ENCODE data around the gene TDP1. TPM values are rescaled to one million over a fixed set of nuclear protein-coding genes. Genes with fewer than 3 reads are reported as not detected.
A peak's percentile ranks its signal among the peaks of the same experiment; 100 is the strongest.

Gene TDP1
- total and polyA plus RNA-seq, 2 donors (not counting 1 experiment from before 2014, with no cell fraction given) = 20.5 to 55.9 TPM

- WGBS (ENCODE audit: insufficient coverage) = 44% methylated on average over 4 of the region's 7 CpGs
- Histone ChIP-seq H3K4me3 (ENCODE audit: control extremely low read depth in 1 of 5, extremely low read depth in 1 of 5, insufficient read depth in 1 of 5, low read depth in 2 of 5, low read length in 4 of 5) (no peak overlapping the region), H3K4me2 (replicated peaks; ENCODE audit: low read depth, low read length, poor library complexity, severe bottlenecking) (no peak overlapping the region), H2AFZ (ENCODE audit: insufficient read depth, low read depth, low read length, poor library complexity, severe bottlenecking) (no peak overlapping the region), H3K79me2 (ENCODE audit: control insufficient read depth, insufficient read depth, low read length) (no peaks in the 10 kb centered on the region), H3K9me3 (ENCODE audit: control extremely low read depth in 1 of 3, control insufficient read depth in 2 of 3, insufficient read depth in 1 of 3, low read length in 2 of 3) (peaks cover 0 to 16% (median 4%) of the 10 kb centered on the region in 3 donors), H4K20me1 (ENCODE audit: control insufficient read depth, insufficient read depth, low read length, poor library complexity, severe bottlenecking) (no peaks in the 10 kb centered on the region), H3K9ac (ENCODE audit: low read length) (no peak overlapping the region), H3K4me1 (ENCODE audit: control insufficient read depth in 2 of 2, insufficient read depth in 2 of 2, low read length in 2 of 2) (peaks cover 25 to 40% of the 10 kb centered on the region in 2 donors), H3K36me3 (replicated peaks in 1 of 2; ENCODE audit: control extremely low read depth in 1 of 2, control insufficient read depth in 1 of 2, extremely low read depth in 1 of 2, insufficient read depth in 2 of 2, low read length in 1 of 2) (no peaks in the 10 kb centered on the region), H3K27ac (ENCODE audit: low read length in 2 of 2) (no peak overlapping the region), H3K27me3 (replicated peaks in 1 of 4; ENCODE audit: control extremely low read depth in 1 of 4, control insufficient read depth in 3 of 4, insufficient read depth in 4 of 4, low read length in 3 of 4) (peaks cover 0 to 37% (median 20%) of the 10 kb centered on the region in 4 experiments)
- POLR2A ChIA-PET = no interaction called here
- Mint-ChIP-seq H3K27me3 (peaks cover 63% of the 10 kb centered on the region), H3K9me3 (ENCODE audit: insufficient read depth) (no peaks in the 10 kb centered on the region), H3K4me3 (peak overlapping the region; percentile 80), H3K27ac (no peak overlapping the region), H3K4me1 (peaks cover 28% of the 10 kb centered on the region)
- TF ChIP-seq EZH2 (IDR thresholded peaks at IDR 0.05; ENCODE audit: borderline replicate concordance, insufficient read depth, low read depth, low read length, poor library complexity, severe bottlenecking) (no peak), CTCF (IDR thresholded peaks at IDR 0.05) (no peak)
- intact Hi-C loops (cut with micrococcal nuclease) = no loop called here
- DNase-seq = no peak
- CTCF ChIA-PET = no interaction called here
- no peak for ATAC-seq (ENCODE audit: low read depth)
Observed at GRCh38 chr14:90058876-90059458, 103.2 kb downstream of the TDP1 start.

DNA sequence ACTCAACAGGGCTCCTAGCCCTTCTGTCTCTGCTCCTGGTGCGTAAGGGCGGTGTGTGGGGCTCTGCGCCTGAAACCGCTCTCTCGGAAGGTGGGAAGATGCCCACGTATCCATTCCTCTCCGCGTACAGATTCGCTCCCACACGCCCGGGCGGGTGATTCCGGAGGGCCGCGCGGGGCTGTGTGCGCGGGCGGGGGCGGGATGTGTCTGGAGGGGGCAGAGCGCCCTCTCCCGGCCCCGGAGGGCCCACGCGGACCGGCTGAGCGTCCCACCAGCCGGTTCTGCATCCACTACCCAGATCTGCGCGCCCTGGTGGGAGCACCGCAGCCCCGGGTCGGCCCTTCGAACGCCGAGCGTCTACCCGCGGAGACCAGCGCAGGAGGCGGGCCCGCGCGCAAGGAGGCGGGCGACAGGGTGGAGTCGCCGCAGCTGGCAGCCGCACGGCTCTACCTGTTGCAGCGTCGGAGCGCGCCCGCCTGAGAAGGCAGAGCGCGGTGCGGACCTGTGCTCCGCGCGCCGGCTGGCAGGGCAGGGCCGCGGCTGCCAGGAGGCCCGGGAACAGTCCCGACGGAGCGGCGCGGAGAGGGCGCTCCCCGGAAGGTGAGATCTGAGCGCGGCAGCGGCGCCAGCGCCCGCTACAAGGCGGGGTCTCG, 104.7 kb downstream of the TDP1 start:
- 2% methylated on average over 79 of the region's 80 CpGs for WGBS (ENCODE audit: insufficient coverage)
- Histone ChIP-seq H4K20me1 (ENCODE audit: control insufficient read depth, insufficient read depth, low read length, poor library complexity, severe bottlenecking) (no peaks in the 10 kb centered on the region), H3K9ac (ENCODE audit: low read length) (peak overlapping the region; percentile 39), H3K4me1 (ENCODE audit: control insufficient read depth in 2 of 2, insufficient read depth in 2 of 2, low read length in 2 of 2) (peaks cover 25 to 40% of the 10 kb centered on the region in 2 donors), H3K27ac (ENCODE audit: low read length in 2 of 2) (no peak overlapping the region), H3K4me3 (ENCODE audit: control extremely low read depth in 1 of 5, extremely low read depth in 1 of 5, insufficient read depth in 1 of 5, low read depth in 2 of 5, low read length in 4 of 5) (peak overlapping the region in 4 of 5 experiments; percentile 15 to 56 (median 39)), H3K27me3 (replicated peaks in 1 of 4; ENCODE audit: control extremely low read depth in 1 of 4, control insufficient read depth in 3 of 4, insufficient read depth in 4 of 4, low read length in 3 of 4) (peaks cover 0 to 46% (median 23%) of the 10 kb centered on the region in 4 experiments), H3K4me2 (replicated peaks; ENCODE audit: low read depth, low read length, poor library complexity, severe bottlenecking) (peak overlapping the region; percentile 83), H3K9me3 (ENCODE audit: control extremely low read depth in 1 of 3, control insufficient read depth in 2 of 3, insufficient read depth in 1 of 3, low read length in 2 of 3) (peaks cover 0 to 16% (median 4%) of the 10 kb centered on the region in 3 donors), H3K36me3 (replicated peaks in 1 of 2; ENCODE audit: control extremely low read depth in 1 of 2, control insufficient read depth in 1 of 2, extremely low read depth in 1 of 2, insufficient read depth in 2 of 2, low read length in 1 of 2) (no peaks in the 10 kb centered on the region), H2AFZ (ENCODE audit: insufficient read depth, low read depth, low read length, poor library complexity, severe bottlenecking) (peak overlapping the region; percentile 55), H3K79me2 (ENCODE audit: control insufficient read depth, insufficient read depth, low read length) (no peaks in the 10 kb centered on the region)
- ChIA-PET POLR2A (no interaction called here), CTCF (no interaction called here)
- DNase-seq = peak; percentile 42
- Mint-ChIP-seq H3K4me3 (peak overlapping the region; percentile 84), H3K27me3 (peaks cover 62% of the 10 kb centered on the region), H3K4me1 (peaks cover 28% of the 10 kb centered on the region), H3K9me3 (ENCODE audit: insufficient read depth) (no peaks in the 10 kb centered on the region), H3K27ac (no peak overlapping the region)
- intact Hi-C loops (cut with micrococcal nuclease) = no loop called here
- TF ChIP-seq EZH2 (IDR thresholded peaks at IDR 0.05; ENCODE audit: borderline replicate concordance, insufficient read depth, low read depth, low read length, poor library complexity, severe bottlenecking) (no peak), CTCF (IDR thresholded peaks at IDR 0.05) (no peak)
- ATAC-seq (ENCODE audit: low read depth) = peak; percentile 49

Measured in B cell (primary cell).